ENCODE measurements around the gene ADAMTS2.

DNA sequence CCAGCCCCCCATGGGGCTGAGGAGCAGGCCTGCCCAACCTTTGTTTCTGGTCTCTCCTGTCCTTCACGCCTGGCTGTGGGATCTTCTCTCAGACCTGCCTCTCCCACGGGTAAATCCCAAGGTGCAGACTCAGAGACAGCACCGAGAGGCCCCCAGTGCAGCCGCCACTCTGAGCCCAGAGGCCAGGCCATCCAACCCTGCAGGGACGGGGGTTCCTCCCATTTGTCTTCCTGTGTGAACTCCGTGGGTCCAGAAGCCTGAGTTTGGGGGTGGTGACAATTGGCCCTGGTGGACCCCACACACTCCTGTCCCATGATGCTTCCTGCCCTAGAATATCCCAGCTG lies 123.4 kb downstream of the ADAMTS2 start:
- TF ChIP-seq, protein P1, sequence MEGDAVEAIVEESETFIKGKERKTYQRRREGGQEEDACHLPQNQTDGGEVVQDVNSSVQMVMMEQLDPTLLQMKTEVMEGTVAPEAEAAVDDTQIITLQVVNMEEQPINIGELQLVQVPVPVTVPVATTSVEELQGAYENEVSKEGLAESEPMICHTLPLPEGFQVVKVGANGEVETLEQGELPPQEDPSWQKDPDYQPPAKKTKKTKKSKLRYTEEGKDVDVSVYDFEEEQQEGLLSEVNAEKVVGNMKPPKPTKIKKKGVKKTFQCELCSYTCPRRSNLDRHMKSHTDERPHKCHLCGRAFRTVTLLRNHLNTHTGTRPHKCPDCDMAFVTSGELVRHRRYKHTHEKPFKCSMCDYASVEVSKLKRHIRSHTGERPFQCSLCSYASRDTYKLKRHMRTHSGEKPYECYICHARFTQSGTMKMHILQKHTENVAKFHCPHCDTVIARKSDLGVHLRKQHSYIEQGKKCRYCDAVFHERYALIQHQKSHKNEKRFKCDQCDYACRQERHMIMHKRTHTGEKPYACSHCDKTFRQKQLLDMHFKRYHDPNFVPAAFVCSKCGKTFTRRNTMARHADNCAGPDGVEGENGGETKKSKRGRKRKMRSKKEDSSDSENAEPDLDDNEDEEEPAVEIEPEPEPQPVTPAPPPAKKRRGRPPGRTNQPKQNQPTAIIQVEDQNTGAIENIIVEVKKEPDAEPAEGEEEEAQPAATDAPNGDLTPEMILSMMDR (IDR thresholded peaks at IDR 0.05; ENCODE audit: low read length) = no peak
- no peak for TF ChIP-seq EZH2 (IDR thresholded peaks at IDR 0.05; ENCODE audit: borderline replicate concordance, low read length)

Data from OCI-LY1 (cell line).